Subcutaneous abdominal adipose tissue (tissue), 5 donors: ENCODE data around the gene PLK1.
"Not testable (repeated sequence)": the region's sequence is repeated elsewhere in the genome, so short reads cannot be mapped to it uniquely, and the experiment has no call there.

Source experiments
- H3K27ac ChIP-seq: one replicate; pipeline ENCODE4 v1.7.0; 2013; ENCODE audit warnings: low read depth, mild to moderate bottlenecking, inconsistent platforms, low read length, moderate library complexity
- H3K27me3 ChIP-seq, 5 donors: one replicate each; pipeline ENCODE4 v1.7.0; 2013; ENCODE audit warnings: low read length in 5 of 5, inconsistent platforms in 1 of 5; ENCODE audit not compliant: control insufficient read depth in 5 of 5, insufficient read depth in 4 of 5
- H3K36me3 ChIP-seq, 5 donors: one replicate each; pipeline ENCODE4 v1.7.0; 2013; ENCODE audit warnings: low read length in 5 of 5; ENCODE audit not compliant: control insufficient read depth in 5 of 5, insufficient read depth in 5 of 5
- H3K4me1 ChIP-seq, 5 donors: one replicate each; pipeline ENCODE4 v1.7.0; 2013; ENCODE audit warnings: low read length in 5 of 5, mild to moderate bottlenecking in 3 of 5, moderate library complexity in 1 of 5; ENCODE audit not compliant: control insufficient read depth in 5 of 5, insufficient read depth in 5 of 5
- H3K4me3 ChIP-seq, 5 donors: one replicate each; pipeline ENCODE4 v1.7.0; 2013; ENCODE audit warnings: low read length in 5 of 5, low read depth in 1 of 5
- H3K9ac ChIP-seq, 5 donors: one replicate each; pipeline ENCODE4 v1.7.0; 2013; ENCODE audit warnings: low read length in 5 of 5, mild to moderate bottlenecking in 4 of 5, moderate library complexity in 3 of 5
- H3K9me3 ChIP-seq, 5 donors: one replicate each; pipeline ENCODE4 v1.7.0; 2013; ENCODE audit warnings: low read length in 5 of 5; ENCODE audit not compliant: control insufficient read depth in 5 of 5
- donor health status: healthy.
- donor health status: healthy.
- donor health status: healthy.
- donor health status: healthy.
- donor health status: healthy.

The PLK1 gene

DNA sequence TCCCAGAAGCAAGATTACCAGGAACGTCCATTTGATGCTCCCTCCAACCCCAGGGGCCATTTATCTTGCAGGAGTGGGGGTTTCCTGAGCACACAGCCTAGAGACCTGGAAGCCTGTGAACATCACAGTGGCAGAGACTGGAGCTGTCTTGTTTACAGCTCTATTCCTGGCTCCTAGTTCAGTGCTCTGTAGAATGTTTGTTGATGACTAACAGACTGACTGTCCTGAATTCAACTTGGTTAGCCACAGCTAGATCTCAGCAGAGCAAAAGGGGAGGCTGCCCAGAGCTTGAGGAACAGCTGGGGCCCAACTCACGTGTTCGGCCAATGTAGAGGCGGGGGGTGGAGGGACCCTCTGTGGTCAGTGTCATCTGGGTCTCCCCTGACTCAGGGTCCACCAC, 27.8 kb downstream of the PLK1 start:
- peaks cover 0 to 14% (median 4%) of the 10 kb centered on the region in 5 donors for H3K27me3 ChIP-seq
- no peak overlapping the region for H3K4me3 ChIP-seq
- no peaks in the 10 kb centered on the region for H3K36me3 ChIP-seq
- H3K9ac ChIP-seq, result no peak overlapping the region
- H3K9me3 ChIP-seq, result peaks cover 8 to 21% (median 19%) of the 10 kb centered on the region in 5 donors
- H3K27ac ChIP-seq, result no peak overlapping the region
- H3K4me1 ChIP-seq, result no peaks in the 10 kb centered on the region

GRCh38 chr16:23709536-23709935, 30.8 kb downstream of the PLK1 start:
- Histone ChIP-seq H3K9me3 (peaks cover 5 to 19% (median 14%) of the 10 kb centered on the region in 5 donors), H3K4me3 (no peak overlapping the region), H3K27me3 (peaks cover 19 to 35% (median 23%) of the 10 kb centered on the region in 5 donors), H3K27ac (no peak overlapping the region), H3K9ac (no peak overlapping the region), H3K4me1 (peaks cover 0 to 6% (median 2%) of the 10 kb centered on the region in 5 donors), H3K36me3 (no peaks in the 10 kb centered on the region)

DNA sequence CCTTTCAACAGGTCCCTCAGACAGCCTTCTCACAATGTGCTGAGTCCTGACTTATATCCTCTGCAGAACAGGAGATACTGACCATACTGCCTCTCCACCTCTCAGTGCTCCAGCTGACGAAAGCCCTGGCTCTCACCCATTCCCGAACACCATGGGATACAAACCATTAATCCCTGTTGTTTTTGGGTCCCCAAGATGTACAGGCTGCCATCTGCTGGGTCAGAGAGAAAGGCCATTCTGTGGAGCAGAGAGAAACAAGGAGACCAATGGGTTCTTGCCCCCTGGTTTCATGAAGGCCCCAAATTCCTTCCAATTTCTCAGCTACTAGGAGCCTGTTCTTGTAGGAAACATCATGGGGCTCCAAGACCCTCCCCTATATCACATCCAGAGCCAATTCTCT, 31.3 kb downstream of the PLK1 start:
- no peak overlapping the region for H3K9ac ChIP-seq
- H3K36me3 ChIP-seq, result no peaks in the 10 kb centered on the region
- H3K9me3 ChIP-seq, result peaks cover 5 to 19% (median 14%) of the 10 kb centered on the region in 5 donors
- peaks cover 20 to 33% (median 23%) of the 10 kb centered on the region in 5 donors for H3K27me3 ChIP-seq
- no peak overlapping the region for H3K4me3 ChIP-seq
- no peak overlapping the region for H3K27ac ChIP-seq
- H3K4me1 ChIP-seq, result peaks cover 0 to 6% (median 2%) of the 10 kb centered on the region in 5 donors

GRCh38 chr16:23710504-23710903, 31.8 kb downstream of the PLK1 start:
- peaks cover 0 to 6% (median 2%) of the 10 kb centered on the region in 5 donors for H3K4me1 ChIP-seq
- no peak overlapping the region for H3K9ac ChIP-seq
- no peak overlapping the region for H3K27ac ChIP-seq
- H3K36me3 ChIP-seq, result no peaks in the 10 kb centered on the region
- peaks cover 5 to 19% (median 14%) of the 10 kb centered on the region in 5 donors for H3K9me3 ChIP-seq
- H3K4me3 ChIP-seq, result no peak overlapping the region
- peaks cover 20 to 32% (median 23%) of the 10 kb centered on the region in 5 donors for H3K27me3 ChIP-seq

GRCh38 chr16:23711785-23712184, 33.1 kb downstream of the PLK1 start:
- Histone ChIP-seq H3K9me3 (peaks cover 5 to 19% (median 14%) of the 10 kb centered on the region in 5 donors), H3K36me3 (no peaks in the 10 kb centered on the region), H3K27me3 (peaks cover 18 to 29% (median 23%) of the 10 kb centered on the region in 5 donors), H3K4me3 (no peak overlapping the region), H3K9ac (no peak overlapping the region), H3K4me1 (peaks cover 0 to 6% (median 2%) of the 10 kb centered on the region in 5 donors), H3K27ac (no peak overlapping the region)

DNA sequence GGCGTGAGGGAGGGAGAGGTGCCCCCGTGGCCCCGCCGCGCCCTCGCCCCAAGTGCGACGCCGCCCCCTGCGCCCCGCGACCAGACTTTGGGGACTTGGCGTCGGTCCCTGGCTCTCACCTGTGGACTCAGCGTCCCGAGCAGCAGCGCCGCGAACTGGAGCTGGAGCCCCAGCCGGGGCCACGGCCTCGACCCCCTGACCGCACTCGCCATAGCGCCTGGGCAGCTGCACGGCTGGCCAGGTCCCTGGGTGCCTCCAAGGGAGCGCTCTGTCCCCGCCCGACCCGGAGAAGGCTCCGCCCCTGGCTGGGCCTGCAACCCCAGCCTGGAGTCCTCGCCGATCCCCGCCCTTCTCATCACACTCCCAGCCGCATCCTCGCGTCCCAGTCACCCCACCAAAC, 34.3 kb downstream of the PLK1 start, which contains the start of gene ERN2:
Gene ERN2, minus strand, starts transcription at position 247 of the 400 bp plus-strand sequence. Its CDS starts 35 bp downstream, at position 212.
- H3K4me3 ChIP-seq, result no peak within 1 kb of the TSS
- peaks cover 0 to 6% (median 2%) of the 10 kb centered on the region in 5 donors for H3K4me1 ChIP-seq
- no peak within 1 kb of the TSS for H3K27ac ChIP-seq
- H3K27me3 ChIP-seq, result peaks cover 18 to 29% (median 25%) of the 10 kb centered on the region in 5 donors
- no peak within 1 kb of the TSS for H3K9ac ChIP-seq
- peaks cover 5 to 19% (median 14%) of the 10 kb centered on the region in 5 donors for H3K9me3 ChIP-seq
- no peaks in the 10 kb centered on the region for H3K36me3 ChIP-seq

DNA sequence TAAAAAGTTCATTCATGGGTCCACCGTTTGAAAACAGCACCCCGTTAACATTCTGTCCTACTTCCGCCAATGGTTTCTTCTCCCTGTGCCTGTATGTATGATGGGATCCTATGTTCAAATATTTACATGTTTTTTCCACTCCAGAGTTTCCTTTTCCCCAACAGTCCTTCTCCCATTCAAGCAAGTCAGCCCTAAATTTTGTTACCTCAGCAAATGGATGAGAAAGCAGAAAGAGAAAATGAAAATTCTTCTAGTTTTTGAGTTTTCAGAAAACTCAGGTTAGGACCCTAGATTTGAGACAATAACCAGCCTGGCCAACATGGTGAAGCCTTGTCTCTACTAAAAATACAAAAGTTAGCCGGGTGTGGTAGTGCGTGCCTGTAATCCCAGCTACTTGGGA, 37.8 kb downstream of the PLK1 start:
- Histone ChIP-seq H3K9ac (no peak overlapping the region), H3K4me3 (no peak overlapping the region), H3K9me3 (no peaks in the 10 kb centered on the region), H3K4me1 (peaks cover 0 to 6% (median 2%) of the 10 kb centered on the region in 5 donors), H3K36me3 (no peaks in the 10 kb centered on the region), H3K27ac (no peak overlapping the region), H3K27me3 (peaks cover 18 to 25% (median 23%) of the 10 kb centered on the region in 5 donors)

DNA sequence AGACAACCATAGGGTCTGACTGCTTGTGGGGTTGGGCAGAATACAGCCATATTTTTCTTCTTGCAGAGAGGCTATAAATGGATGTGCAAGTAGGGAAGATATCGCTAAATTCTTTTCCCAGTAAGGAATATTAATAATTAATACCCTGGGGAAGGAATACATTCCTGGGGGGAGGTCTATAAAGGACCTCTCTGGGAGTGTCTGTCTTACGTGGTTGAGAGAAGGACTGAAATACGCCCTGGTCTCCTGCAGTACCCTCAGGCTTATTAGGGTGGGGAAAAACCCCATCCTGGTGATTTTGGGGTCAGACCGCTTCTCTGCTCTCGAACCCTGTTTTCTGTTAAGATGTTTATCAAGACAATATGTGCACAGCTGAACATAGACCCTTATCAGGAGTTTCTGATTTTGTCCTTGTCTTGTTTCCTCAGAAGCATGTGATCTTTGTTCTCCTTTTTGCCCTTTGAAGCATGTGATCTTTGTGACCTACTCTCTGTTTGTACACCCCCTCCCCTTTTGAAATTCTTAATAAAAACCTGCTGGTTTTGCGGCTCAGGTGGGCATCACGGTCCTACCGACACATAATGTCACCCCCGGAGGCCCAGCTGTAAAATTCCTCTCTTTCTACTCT, 44.0 kb downstream of the PLK1 start:
- not testable (repeated sequence) for H3K36me3 ChIP-seq, H3K4me1 ChIP-seq, H3K4me3 ChIP-seq, H3K27ac ChIP-seq, H3K27me3 ChIP-seq, H3K9me3 ChIP-seq, H3K9ac ChIP-seq

DNA sequence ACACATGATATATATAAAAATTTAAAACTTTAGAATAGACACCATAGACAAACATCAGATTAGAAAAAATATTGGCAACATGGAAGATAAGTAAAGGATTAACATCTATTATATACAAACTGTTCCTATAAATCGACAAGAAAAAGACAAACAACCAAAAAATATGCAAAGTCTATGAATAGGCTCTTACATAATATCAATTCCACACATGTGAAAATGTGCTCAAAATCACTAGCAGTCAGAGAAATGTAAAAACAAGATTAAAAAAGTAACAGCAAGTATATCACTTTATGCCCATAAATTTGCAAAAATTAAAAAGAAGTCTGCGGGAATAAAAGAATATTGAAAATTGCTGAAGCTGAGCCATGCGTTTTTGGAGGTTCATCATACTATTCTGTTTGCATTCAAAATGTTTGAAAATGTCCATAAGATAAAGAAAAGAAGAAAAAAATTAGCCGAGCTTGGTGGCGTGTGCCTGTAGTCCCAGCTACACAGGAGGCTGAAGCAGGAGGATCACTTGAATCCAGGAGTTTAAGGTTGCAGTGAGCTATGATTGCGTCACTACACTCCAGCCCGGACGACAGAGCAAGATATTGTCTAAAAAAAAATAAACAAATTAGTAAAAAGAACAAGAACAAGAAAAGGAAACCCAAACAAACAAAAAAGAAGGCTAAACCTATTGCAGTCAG, 45.6 kb downstream of the PLK1 start:
- Histone ChIP-seq H3K9ac (no peak overlapping the region), H3K4me3 (no peak overlapping the region), H3K9me3 (peaks cover 0 to 8% (median 6%) of the 10 kb centered on the region in 5 donors), H3K4me1 (peaks cover 0 to 5% (median 0%) of the 10 kb centered on the region in 5 donors), H3K27ac (no peak overlapping the region), H3K27me3 (no peaks in the 10 kb centered on the region), H3K36me3 (no peaks in the 10 kb centered on the region)

GRCh38 chr16:23724785-23725131, 46.1 kb downstream of the PLK1 start:
- Histone ChIP-seq H3K4me1 (peaks cover 0 to 11% (median 4%) of the 10 kb centered on the region in 5 donors), H3K27me3 (no peaks in the 10 kb centered on the region), H3K9me3 (peaks cover 0 to 8% (median 6%) of the 10 kb centered on the region in 5 donors), H3K4me3 (no peak overlapping the region), H3K27ac (no peak overlapping the region), H3K9ac (no peak overlapping the region), H3K36me3 (no peaks in the 10 kb centered on the region)
